ENCODE data around the gene TRAF1. TPM values are rescaled to one million over a fixed set of nuclear protein-coding genes. Genes with fewer than 3 reads are reported as not detected.

The TRAF1 gene
- total and polyA plus RNA-seq, 2 of the 13 experiments (the other 11 are each of a cell fraction or from before 2014, with no cell fraction given): 0.44 to 1.0 TPM

GRCh38 chr9:120970244-120970643 is 43.6 kb upstream of the TRAF1 start (continued):
- 0 out of 2 replicates have a peak, but pooled peaks have one; percentile 8 for TF ChIP-seq MAFF (IDR thresholded peaks at IDR 0.05; ENCODE audit: low read depth, low read length)
- no peak for TF ChIP-seq LBX2 (CRISPR knock-in tag; IDR thresholded peaks at IDR 0.05; ENCODE audit: borderline replicate concordance)
- TF ChIP-seq CREM (IDR thresholded peaks at IDR 0.05): no peak
- TF ChIP-seq CREM (CRISPR knock-in tag; IDR thresholded peaks at IDR 0.05): no peak
- TF ChIP-seq MAFK (conservative IDR thresholded peaks at IDR 0.05 in 1 of 2, IDR thresholded peaks at IDR 0.05 in 1 of 2; ENCODE audit: low read length in 2 of 2): peak in 1 of 2 experiments; percentile 22; a peak in 1 of 4 replicates
- no peak for TF ChIP-seq SP5 (CRISPR knock-in tag; IDR thresholded peaks at IDR 0.05; ENCODE audit: borderline replicate concordance, low read depth)
- TF ChIP-seq, protein P1, sequence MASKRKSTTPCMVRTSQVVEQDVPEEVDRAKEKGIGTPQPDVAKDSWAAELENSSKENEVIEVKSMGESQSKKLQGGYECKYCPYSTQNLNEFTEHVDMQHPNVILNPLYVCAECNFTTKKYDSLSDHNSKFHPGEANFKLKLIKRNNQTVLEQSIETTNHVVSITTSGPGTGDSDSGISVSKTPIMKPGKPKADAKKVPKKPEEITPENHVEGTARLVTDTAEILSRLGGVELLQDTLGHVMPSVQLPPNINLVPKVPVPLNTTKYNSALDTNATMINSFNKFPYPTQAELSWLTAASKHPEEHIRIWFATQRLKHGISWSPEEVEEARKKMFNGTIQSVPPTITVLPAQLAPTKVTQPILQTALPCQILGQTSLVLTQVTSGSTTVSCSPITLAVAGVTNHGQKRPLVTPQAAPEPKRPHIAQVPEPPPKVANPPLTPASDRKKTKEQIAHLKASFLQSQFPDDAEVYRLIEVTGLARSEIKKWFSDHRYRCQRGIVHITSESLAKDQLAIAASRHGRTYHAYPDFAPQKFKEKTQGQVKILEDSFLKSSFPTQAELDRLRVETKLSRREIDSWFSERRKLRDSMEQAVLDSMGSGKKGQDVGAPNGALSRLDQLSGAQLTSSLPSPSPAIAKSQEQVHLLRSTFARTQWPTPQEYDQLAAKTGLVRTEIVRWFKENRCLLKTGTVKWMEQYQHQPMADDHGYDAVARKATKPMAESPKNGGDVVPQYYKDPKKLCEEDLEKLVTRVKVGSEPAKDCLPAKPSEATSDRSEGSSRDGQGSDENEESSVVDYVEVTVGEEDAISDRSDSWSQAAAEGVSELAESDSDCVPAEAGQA (IDR thresholded peaks at IDR 0.05; ENCODE audit: low read depth): no peak
- TF ChIP-seq, protein P1 (CRISPR knock-in tag; IDR thresholded peaks at IDR 0.05; ENCODE audit: borderline replicate concordance): no peak
- no peak for TF ChIP-seq GMEB1 (CRISPR knock-in tag; IDR thresholded peaks at IDR 0.05; ENCODE audit: borderline replicate concordance)
- TF ChIP-seq ZIK1 (CRISPR knock-in tag; IDR thresholded peaks at IDR 0.05; ENCODE audit: borderline replicate concordance, low read depth): no peak
- TF ChIP-seq ZNF296 (CRISPR knock-in tag; conservative IDR thresholded peaks at IDR 0.05): no peak
- no peak for TF ChIP-seq LCORL (IDR thresholded peaks at IDR 0.05)
- peak; percentile 24; the same call in 1 of the 2 replicates for TF ChIP-seq LCORL (CRISPR knock-in tag; IDR thresholded peaks at IDR 0.05)
- 0 out of 2 replicates have a peak, but pooled peaks have one; percentile 26 for TF ChIP-seq HNF4A (CRISPR knock-in tag; IDR thresholded peaks at IDR 0.05)
- peak; percentile 19; the same call in 1 of the 2 replicates for TF ChIP-seq HNF4G (IDR thresholded peaks at IDR 0.05; ENCODE audit: borderline replicate concordance, low read depth, low read length)
- no peak for TF ChIP-seq HNF4G (CRISPR knock-in tag; IDR thresholded peaks at IDR 0.05; ENCODE audit: borderline replicate concordance, low read depth)
- TF ChIP-seq CREB3 (CRISPR knock-in tag; IDR thresholded peaks at IDR 0.05): no peak
- TF ChIP-seq SUZ12 (IDR thresholded peaks at IDR 0.05; ENCODE audit: low read depth, low read length): no peak
- TF ChIP-seq PPARG (CRISPR knock-in tag; conservative IDR thresholded peaks at IDR 0.05): no peak
- TF ChIP-seq, protein P2, sequence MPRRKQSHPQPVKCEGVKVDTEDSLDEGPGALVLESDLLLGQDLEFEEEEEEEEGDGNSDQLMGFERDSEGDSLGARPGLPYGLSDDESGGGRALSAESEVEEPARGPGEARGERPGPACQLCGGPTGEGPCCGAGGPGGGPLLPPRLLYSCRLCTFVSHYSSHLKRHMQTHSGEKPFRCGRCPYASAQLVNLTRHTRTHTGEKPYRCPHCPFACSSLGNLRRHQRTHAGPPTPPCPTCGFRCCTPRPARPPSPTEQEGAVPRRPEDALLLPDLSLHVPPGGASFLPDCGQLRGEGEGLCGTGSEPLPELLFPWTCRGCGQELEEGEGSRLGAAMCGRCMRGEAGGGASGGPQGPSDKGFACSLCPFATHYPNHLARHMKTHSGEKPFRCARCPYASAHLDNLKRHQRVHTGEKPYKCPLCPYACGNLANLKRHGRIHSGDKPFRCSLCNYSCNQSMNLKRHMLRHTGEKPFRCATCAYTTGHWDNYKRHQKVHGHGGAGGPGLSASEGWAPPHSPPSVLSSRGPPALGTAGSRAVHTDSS (CRISPR knock-in tag; conservative IDR thresholded peaks at IDR 0.05): no peak

All from HepG2 (cell line).